HG03095 (cell line): ENCODE data around the gene GADD45GIP1.

Experiments
- ATAC-seq: cut with Tn5 transposase; IDR thresholded peaks from one replicate; pipeline ENCODE4 v1.9.1; 2021; ENCODE audit warnings: moderate library complexity; ENCODE audit not compliant: unreplicated experiment

The GADD45GIP1 gene

DNA sequence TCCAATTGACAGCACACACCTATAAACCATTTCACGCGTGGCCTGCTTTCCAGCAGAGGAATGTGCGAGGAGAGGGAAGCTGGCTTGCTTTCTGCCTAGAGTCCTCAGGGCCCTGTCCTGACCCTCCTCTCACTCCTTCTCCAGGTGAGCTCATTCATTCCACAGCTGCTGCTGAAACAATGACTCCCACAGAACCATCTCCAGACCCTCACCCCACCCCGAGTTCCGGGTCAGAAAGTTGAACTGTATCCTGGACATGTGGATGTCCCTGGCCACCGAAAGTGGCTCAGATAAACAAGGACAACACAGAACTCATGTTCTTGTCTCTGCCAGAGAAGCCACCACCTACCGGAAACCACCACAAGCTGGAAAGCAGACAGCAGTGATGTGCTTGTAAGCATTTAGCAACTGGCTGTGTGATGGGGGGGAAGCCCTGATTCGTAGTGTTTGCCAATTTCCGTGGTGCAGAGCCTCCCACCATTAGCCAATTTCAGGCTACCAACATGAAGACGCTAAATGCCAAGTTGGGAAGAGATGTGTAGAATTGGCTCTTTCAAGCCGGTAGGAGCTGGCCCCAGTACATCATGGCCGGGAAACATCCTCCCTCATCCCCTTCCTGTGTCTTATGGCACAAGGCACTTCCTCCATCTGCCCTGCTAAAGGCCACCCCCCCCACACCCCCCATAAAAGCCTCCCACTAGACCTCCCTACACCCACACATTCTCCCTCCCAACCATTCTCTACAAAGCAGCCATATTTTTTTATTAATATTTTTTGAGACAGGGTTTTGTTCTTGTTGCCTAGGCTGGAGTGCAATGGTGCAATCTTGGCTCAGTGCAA, 43.0 kb downstream of the GADD45GIP1 start:
- no peak for ATAC-seq

DNA sequence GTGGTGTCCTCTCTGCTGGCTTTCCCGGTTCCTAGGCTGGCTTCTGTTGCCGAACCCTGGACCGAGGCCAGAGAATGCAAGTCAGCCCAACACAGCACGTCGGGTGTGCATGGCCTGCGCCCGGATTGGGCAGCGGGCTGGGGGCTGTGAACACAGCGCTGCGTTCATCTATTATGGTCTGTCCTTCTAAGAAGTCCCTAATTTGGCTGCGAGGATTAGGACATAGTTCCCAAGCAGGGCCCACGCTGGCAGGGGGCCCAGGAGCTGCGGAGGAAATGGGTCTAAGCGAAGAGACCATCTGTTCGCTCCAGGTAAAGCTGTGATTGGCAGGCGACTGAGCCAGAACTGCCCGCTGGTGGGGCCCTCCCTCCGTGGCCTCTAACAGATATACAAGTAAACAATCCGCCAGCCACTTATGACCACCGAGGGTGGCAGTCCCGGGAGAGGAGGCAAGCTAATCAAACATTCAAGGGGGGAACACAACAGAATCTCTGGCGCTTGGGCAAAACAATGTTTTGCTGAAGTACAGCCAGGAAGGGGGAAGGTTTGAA, 43.9 kb downstream of the GADD45GIP1 start:
- no peak for ATAC-seq

DNA sequence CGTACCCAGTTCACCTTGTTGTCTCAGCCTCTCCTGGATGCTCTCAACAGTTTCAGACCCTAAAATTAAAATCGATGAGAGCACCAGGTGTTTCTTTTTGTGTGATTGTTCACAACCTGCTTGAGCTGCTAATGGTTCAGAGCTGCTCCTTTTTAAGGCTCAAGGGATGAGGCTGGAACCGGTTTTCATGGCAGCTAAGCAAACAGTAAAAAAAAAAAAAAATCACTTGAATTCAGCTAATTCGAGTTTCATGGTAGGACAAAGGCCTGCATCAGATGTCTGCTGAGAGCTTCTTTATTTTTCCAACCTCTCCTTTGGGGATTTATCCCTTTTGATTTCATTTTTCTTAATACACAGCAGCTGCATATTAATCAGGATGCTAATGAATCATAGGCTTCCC, 44.5 kb downstream of the GADD45GIP1 start:
- no peak for ATAC-seq

DNA sequence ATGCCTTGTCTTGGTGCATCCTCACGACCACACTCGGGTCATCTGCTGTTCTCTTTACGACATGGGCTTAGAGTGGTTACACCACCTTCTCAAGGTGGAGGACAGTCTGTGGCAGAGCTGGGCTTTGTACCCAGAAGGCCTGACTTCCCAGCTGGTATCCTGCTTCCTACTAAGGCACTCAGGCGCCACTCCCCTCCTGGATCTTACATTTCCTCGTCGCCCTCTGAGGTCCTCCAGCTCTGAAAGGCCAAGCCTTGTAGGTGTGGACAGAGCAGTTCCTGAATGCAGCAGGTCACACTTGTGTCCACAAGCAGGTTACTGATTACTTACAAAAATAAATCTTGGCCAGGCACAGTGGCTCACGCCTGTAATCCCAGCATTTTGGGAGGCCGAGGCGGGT, 49.9 kb downstream of the GADD45GIP1 start:
- ATAC-seq = no peak
